ENCODE measurements around the gene PTOV1. TPM values are rescaled to one million over a fixed set of nuclear protein-coding genes. Genes with fewer than 3 reads are reported as not detected.
A peak's percentile ranks its signal among the peaks of the same experiment; 100 is the strongest.

The PTOV1 gene
- total RNA-seq, 1 experiment from 2014 or later: 296 TPM

DNA sequence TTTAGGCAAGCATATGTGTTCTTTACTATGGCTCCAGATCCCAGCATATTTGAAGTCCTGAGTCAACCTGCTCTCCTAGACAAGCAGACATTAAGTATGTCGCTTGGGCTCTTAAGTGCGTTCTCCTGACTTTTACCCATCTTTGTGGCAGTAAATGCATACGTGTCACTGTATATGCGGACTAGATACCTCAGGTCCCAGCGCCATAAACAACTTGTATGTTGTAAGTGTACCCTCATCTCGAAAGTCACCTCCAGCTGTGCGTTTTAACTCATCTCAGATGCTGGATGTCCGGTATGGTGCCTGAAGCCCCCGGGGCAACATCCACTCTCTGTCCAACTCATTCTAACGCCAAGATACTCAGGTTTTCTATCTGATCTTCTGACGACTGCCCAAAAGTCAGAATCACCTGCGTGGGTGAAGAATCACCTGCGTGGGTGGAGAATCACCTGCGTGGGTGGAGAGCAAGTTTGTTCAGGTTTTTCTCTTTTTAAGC is 1.7 kb downstream of the PTOV1 start (continued):
- TF ChIP-seq, protein P1, sequence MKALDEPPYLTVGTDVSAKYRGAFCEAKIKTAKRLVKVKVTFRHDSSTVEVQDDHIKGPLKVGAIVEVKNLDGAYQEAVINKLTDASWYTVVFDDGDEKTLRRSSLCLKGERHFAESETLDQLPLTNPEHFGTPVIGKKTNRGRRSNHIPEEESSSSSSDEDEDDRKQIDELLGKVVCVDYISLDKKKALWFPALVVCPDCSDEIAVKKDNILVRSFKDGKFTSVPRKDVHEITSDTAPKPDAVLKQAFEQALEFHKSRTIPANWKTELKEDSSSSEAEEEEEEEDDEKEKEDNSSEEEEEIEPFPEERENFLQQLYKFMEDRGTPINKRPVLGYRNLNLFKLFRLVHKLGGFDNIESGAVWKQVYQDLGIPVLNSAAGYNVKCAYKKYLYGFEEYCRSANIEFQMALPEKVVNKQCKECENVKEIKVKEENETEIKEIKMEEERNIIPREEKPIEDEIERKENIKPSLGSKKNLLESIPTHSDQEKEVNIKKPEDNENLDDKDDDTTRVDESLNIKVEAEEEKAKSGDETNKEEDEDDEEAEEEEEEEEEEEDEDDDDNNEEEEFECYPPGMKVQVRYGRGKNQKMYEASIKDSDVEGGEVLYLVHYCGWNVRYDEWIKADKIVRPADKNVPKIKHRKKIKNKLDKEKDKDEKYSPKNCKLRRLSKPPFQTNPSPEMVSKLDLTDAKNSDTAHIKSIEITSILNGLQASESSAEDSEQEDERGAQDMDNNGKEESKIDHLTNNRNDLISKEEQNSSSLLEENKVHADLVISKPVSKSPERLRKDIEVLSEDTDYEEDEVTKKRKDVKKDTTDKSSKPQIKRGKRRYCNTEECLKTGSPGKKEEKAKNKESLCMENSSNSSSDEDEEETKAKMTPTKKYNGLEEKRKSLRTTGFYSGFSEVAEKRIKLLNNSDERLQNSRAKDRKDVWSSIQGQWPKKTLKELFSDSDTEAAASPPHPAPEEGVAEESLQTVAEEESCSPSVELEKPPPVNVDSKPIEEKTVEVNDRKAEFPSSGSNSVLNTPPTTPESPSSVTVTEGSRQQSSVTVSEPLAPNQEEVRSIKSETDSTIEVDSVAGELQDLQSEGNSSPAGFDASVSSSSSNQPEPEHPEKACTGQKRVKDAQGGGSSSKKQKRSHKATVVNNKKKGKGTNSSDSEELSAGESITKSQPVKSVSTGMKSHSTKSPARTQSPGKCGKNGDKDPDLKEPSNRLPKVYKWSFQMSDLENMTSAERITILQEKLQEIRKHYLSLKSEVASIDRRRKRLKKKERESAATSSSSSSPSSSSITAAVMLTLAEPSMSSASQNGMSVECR (CRISPR knock-in tag; IDR thresholded peaks at IDR 0.05; ENCODE audit: borderline replicate concordance): no peak
- no peak for TF ChIP-seq ETV6 (CRISPR knock-in tag; IDR thresholded peaks at IDR 0.05)
- TF ChIP-seq ZNF232 (CRISPR knock-in tag; IDR thresholded peaks at IDR 0.05): no peak
- TF ChIP-seq, protein P2, sequence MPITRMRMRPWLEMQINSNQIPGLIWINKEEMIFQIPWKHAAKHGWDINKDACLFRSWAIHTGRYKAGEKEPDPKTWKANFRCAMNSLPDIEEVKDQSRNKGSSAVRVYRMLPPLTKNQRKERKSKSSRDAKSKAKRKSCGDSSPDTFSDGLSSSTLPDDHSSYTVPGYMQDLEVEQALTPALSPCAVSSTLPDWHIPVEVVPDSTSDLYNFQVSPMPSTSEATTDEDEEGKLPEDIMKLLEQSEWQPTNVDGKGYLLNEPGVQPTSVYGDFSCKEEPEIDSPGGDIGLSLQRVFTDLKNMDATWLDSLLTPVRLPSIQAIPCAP (CRISPR knock-in tag; IDR thresholded peaks at IDR 0.05): no peak
- TF ChIP-seq, protein P3, sequence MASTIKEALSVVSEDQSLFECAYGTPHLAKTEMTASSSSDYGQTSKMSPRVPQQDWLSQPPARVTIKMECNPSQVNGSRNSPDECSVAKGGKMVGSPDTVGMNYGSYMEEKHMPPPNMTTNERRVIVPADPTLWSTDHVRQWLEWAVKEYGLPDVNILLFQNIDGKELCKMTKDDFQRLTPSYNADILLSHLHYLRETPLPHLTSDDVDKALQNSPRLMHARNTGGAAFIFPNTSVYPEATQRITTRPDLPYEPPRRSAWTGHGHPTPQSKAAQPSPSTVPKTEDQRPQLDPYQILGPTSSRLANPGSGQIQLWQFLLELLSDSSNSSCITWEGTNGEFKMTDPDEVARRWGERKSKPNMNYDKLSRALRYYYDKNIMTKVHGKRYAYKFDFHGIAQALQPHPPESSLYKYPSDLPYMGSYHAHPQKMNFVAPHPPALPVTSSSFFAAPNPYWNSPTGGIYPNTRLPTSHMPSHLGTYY (CRISPR knock-in tag; IDR thresholded peaks at IDR 0.05): no peak
- no peak for TF ChIP-seq GRHL2 (CRISPR knock-in tag; IDR thresholded peaks at IDR 0.05; ENCODE audit: insufficient replicate concordance, severe bottlenecking)
- TF ChIP-seq IRF2 (CRISPR knock-in tag; IDR thresholded peaks at IDR 0.05; ENCODE audit: borderline replicate concordance, low read depth): no peak

DNA sequence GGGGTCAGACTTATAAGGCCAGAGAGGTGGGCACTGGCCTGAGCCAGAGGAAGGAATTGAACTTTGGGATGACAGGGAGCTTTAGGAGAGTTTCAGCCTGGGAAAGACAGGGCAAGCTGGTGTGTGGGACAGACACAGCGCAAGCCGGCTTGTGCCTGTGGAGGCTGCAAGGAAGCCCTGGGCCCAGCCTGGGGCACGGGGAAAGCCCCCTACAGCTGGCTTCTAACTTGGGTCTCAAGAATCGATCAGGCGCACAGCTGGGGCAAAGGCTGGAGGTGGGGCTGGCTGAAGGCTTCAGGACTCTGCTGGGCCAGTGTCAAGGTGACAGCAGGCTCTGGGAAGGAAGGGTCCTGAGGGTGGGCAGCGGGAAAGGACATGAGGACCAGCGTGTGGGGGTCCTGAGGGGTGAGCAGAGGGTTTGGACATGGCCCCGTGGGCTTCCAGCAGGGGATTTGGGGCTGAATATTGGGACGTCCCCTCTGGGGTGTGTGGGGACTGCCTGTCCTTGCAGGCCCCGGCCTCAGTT is 3.0 kb downstream of the PTOV1 start:
- ATAC-seq: no peak
- Mint-ChIP-seq H3K4me3 (peak overlapping the region; percentile 40), H3K9me3 (peaks cover 4% of the 10 kb centered on the region), H3K36me3 (peaks cover 30% of the 10 kb centered on the region), H3K27ac (no peak overlapping the region; the same call in 1 of the 2 replicates), H3K4me1 (peaks cover 22% of the 10 kb centered on the region), H3K27me3 (ENCODE audit: low read depth) (peaks cover 3% of the 10 kb centered on the region; the same call in 1 of the 2 replicates)
- ChIA-PET POLR2A (interaction anchor here (0.8 kb wide), 1 partner anchor 16 kb away, joined by 3 read pairs; no protein-coding TSS in a partner anchor), CTCF (interaction anchor here (0.6 to 1.8 kb wide), 3 partner anchors 11 to 460 kb away, joined by 3 to 5 read pairs (median 5); no protein-coding TSS in a partner anchor)
- TF ChIP-seq NR3C1 (CRISPR knock-in tag; conservative IDR thresholded peaks at IDR 0.05; ENCODE audit: low read depth) (no peak), IRF2 (CRISPR knock-in tag; IDR thresholded peaks at IDR 0.05; ENCODE audit: borderline replicate concordance, low read depth) (no peak), ESRRA (CRISPR knock-in tag; IDR thresholded peaks at IDR 0.05; ENCODE audit: borderline replicate concordance) (no peak), ZNF671 (CRISPR knock-in tag; IDR thresholded peaks at IDR 0.05) (no peak), FOXJ3 (CRISPR knock-in tag; IDR thresholded peaks at IDR 0.05; ENCODE audit: borderline replicate concordance) (no peak), ZBTB21 (CRISPR knock-in tag; IDR thresholded peaks at IDR 0.05; ENCODE audit: borderline replicate concordance) (no peak), ZNF138 (CRISPR knock-in tag; conservative IDR thresholded peaks at IDR 0.05) (no peak), ETV6 (CRISPR knock-in tag; IDR thresholded peaks at IDR 0.05) (no peak)
- TF ChIP-seq, protein P4, sequence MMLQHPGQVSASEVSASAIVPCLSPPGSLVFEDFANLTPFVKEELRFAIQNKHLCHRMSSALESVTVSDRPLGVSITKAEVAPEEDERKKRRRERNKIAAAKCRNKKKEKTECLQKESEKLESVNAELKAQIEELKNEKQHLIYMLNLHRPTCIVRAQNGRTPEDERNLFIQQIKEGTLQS (CRISPR knock-in tag; conservative IDR thresholded peaks at IDR 0.05): no peak
- TF ChIP-seq, protein P5, sequence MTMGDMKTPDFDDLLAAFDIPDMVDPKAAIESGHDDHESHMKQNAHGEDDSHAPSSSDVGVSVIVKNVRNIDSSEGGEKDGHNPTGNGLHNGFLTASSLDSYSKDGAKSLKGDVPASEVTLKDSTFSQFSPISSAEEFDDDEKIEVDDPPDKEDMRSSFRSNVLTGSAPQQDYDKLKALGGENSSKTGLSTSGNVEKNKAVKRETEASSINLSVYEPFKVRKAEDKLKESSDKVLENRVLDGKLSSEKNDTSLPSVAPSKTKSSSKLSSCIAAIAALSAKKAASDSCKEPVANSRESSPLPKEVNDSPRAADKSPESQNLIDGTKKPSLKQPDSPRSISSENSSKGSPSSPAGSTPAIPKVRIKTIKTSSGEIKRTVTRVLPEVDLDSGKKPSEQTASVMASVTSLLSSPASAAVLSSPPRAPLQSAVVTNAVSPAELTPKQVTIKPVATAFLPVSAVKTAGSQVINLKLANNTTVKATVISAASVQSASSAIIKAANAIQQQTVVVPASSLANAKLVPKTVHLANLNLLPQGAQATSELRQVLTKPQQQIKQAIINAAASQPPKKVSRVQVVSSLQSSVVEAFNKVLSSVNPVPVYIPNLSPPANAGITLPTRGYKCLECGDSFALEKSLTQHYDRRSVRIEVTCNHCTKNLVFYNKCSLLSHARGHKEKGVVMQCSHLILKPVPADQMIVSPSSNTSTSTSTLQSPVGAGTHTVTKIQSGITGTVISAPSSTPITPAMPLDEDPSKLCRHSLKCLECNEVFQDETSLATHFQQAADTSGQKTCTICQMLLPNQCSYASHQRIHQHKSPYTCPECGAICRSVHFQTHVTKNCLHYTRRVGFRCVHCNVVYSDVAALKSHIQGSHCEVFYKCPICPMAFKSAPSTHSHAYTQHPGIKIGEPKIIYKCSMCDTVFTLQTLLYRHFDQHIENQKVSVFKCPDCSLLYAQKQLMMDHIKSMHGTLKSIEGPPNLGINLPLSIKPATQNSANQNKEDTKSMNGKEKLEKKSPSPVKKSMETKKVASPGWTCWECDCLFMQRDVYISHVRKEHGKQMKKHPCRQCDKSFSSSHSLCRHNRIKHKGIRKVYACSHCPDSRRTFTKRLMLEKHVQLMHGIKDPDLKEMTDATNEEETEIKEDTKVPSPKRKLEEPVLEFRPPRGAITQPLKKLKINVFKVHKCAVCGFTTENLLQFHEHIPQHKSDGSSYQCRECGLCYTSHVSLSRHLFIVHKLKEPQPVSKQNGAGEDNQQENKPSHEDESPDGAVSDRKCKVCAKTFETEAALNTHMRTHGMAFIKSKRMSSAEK (CRISPR knock-in tag; IDR thresholded peaks at IDR 0.05; ENCODE audit: borderline replicate concordance): no peak
- TF ChIP-seq, protein P6, sequence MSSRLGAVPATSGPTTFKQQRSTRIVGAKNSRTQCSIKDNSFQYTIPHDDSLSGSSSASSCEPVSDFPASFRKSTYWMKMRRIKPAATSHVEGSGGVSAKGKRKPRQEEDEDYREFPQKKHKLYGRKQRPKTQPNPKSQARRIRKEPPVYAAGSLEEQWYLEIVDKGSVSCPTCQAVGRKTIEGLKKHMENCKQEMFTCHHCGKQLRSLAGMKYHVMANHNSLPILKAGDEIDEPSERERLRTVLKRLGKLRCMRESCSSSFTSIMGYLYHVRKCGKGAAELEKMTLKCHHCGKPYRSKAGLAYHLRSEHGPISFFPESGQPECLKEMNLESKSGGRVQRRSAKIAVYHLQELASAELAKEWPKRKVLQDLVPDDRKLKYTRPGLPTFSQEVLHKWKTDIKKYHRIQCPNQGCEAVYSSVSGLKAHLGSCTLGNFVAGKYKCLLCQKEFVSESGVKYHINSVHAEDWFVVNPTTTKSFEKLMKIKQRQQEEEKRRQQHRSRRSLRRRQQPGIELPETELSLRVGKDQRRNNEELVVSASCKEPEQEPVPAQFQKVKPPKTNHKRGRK (CRISPR knock-in tag; IDR thresholded peaks at IDR 0.05; ENCODE audit: borderline replicate concordance): no peak
- no peak for DNase-seq (ENCODE audit: low spot score)

All from WTC11 (cell line).